AG04449 (cell line): Measurements from ENCODE around the gene ASB6.

Experiments
- CTCF ChIA-PET: fragments of 350-600 bp; formaldehyde crosslinking; extraction: SDS; loops from one replicate; lab custom pipeline; 2021; ENCODE audit warnings: antibody characterized with exemption; lab: Yijun Ruan, JAX
- POLR2A ChIA-PET: fragments of 400-600, 350-600 bp; formaldehyde crosslinking; extraction: SDS; loops from one replicate; lab custom pipeline; 2020; ENCODE audit warnings: antibody characterized with exemption, inconsistent platforms; lab: Yijun Ruan, JAX
- DNase-seq: peaks from one replicate; pipeline ENCODE4 v3.0.0-alpha.2; 2010; ENCODE audit warnings: low read depth, low spot score
- H3K4me3 ChIP-seq: 2 replicates; pipeline ENCODE4 v1.5.1; 2011; ENCODE audit warnings: low read depth, mild to moderate bottlenecking, control low read depth, low read length
- CTCF ChIP-seq: IDR thresholded peaks from one replicate; pipeline ENCODE4 v1.5.1; 2011; ENCODE audit warnings: mild to moderate bottlenecking, moderate library complexity, low read length, control low read depth, inconsistent platforms; ENCODE audit not compliant: insufficient read depth; ENCODE audit errors: missing control alignments

ASB6 gene

DNA sequence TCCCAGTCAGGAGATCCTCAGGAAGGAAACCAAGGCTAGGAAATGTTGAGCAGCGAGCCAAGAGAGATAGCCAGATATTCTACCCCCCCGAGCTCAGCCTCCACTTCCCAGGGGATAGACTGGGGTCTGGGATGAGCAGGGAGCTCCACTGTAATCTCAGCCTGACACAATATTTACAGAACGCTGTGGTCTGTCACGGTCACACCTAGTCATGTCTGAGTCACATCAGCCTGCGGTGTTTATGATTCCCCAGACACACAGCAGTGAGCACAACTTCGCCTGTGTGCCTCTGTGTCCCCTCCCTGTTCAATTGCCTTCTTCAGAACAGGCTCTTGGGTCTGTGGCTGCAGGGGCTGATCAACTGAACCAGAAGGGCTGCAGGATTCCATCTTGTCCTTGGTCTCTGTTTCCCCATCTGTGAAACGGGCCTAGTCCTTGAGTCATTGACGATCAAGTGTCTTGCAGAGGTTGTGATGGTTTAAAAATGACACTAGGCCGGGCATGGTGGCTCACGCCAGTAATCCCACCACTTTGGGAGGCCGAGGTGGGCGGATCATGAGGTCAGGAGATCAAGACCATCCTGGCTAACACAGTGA lies 14.9 kb upstream of the ASB6 start:
- ChIA-PET CTCF (interaction anchor here (0.7 to 1.9 kb wide), 7 partner anchors 11 to 129 kb away, joined by 3 to 9 read pairs (median 4); no protein-coding TSS in a partner anchor), POLR2A (interaction anchor here (1.0 kb wide), 1 partner anchor 8 kb away, joined by 5 read pairs; the partner anchor contains the start of gene PRRX2)
- no peak for TF ChIP-seq CTCF
- DNase-seq: no peak
- no peak overlapping the region for H3K4me3 ChIP-seq

DNA sequence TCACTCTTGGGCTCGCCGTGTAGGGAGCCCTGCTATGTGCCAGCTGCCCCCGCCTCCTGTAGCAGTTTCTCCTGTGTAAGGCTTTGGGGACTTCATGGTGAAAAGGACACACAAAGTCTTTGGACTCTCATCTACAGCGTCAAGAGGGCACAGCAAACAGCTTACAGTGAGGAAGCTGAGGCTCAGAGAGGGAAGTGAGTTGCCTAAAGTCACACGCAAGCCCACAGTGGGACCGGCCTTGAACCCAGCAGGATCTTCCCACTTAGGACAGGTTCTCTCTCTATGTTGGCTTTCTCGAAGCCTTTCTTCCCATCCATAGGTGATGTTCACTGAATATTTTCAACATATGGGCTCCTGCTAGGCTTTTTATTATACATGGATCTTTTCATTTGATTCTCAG lies 13.7 kb upstream of the ASB6 start:
- no peak for DNase-seq
- CTCF ChIA-PET: interaction anchor here (0.6 to 1.5 kb wide), 6 partner anchors 42 to 128 kb away, joined by 3 to 9 read pairs (median 4); no protein-coding TSS in a partner anchor
- POLR2A ChIA-PET: no interaction called here
- no peak overlapping the region for H3K4me3 ChIP-seq
- TF ChIP-seq CTCF: no peak

DNA sequence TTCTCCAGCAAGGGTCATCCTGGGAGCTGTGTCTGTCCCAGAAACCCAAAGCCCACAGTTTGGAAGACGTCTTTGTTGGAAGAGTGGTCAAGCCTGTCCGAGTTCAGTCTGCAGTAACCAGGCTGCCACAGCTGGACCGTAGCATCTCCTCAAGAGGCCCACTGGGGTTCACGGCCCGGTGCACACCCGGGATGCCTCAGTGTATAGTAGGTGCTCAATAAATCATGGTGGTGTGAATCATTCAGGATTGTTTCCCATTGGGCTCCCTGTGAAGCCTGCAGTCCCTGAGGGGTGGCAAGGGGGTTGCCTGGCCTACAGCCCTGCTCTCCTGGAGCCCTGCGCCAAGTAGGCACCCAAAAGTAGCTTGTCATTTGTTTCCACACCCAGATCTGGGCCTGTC lies 13.2 kb upstream of the ASB6 start:
- no peak overlapping the region for H3K4me3 ChIP-seq
- CTCF ChIA-PET: interaction anchor here (0.8 to 1.9 kb wide), 6 partner anchors 12 to 128 kb away, joined by 3 to 7 read pairs (median 4); no protein-coding TSS in a partner anchor
- no peak for TF ChIP-seq CTCF
- DNase-seq: no peak
- POLR2A ChIA-PET: no interaction called here

GRCh38 chr9:129654554-129655040 lies 12.6 kb upstream of the ASB6 start:
- TF ChIP-seq CTCF: no peak
- no peak overlapping the region for H3K4me3 ChIP-seq
- DNase-seq: no peak
- POLR2A ChIA-PET: no interaction called here
- CTCF ChIA-PET: interaction anchor here (0.8 to 1.9 kb wide), 5 partner anchors 12 to 129 kb away, joined by 3 to 7 read pairs (median 4); no protein-coding TSS in a partner anchor

GRCh38 chr9:129653823-129654553 lies 12.0 kb upstream of the ASB6 start:
- DNase-seq: no peak
- no peak for TF ChIP-seq CTCF

More at GRCh38 chr9:129653823-129654553, 12.0 kb upstream of the ASB6 start:
- ChIA-PET POLR2A (no interaction called here), CTCF (interaction anchor here (1.0 to 1.9 kb wide), 2 partner anchors 73 to 84 kb away, joined by 4 to 7 read pairs; no protein-coding TSS in a partner anchor)
- no peak overlapping the region for H3K4me3 ChIP-seq
